HG03097 (cell line): Measurements from ENCODE around the gene NIM1K.
"Not testable (repeated sequence)": the region's sequence is repeated elsewhere in the genome, so short reads cannot be mapped to it uniquely, and the experiment has no call there.

Experiments
- ATAC-seq: cut with Tn5 transposase; IDR thresholded peaks from one replicate; pipeline ENCODE4 v1.9.1; 2021; ENCODE audit not compliant: unreplicated experiment, low FRiP score

Gene NIM1K

DNA sequence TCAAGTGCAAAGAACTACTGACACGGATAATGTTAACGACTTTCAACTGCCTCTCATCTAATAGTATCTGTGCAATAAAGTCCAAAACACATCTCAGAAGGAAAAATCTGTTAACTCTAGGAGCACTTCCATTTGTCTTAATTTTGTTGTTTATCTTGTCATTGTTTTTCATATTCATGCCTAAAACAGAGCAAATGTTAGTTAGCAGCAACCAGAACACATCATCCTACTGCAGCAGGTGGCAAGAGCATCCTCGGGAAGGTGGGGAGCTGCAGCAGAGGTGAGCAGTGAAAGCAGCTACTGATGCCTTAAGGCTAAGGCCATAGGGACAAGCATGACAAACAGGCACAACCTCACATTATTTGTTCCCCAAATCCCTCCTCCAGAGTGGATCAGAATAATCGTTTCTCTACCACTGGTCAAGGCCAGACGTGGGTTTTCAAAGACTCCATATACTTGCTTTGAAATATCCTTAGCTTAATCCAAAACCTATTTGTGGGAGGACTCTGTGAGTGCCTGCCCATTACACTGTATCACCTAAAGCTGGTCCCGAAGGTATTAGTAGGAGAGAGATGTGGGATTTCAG, 120.1 kb downstream of the NIM1K start:
- no peak for ATAC-seq

DNA sequence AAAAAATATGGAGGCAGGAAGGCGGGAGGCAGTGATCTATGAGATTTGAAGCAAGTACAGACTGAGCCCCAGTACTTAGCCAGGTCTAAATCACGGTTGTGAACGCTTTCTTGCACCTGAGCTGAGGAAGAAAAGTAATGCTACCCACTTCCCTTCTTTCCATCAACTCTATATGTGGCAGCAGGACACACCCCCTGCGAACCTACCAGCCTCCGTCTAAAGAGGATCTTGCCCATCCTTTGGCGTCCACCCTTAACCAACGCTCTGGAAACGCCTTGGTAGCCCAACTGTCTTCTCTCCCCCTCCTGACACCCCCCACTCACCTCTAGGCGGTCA, 120.6 kb downstream of the NIM1K start:
- ATAC-seq, result peak; percentile 11

DNA sequence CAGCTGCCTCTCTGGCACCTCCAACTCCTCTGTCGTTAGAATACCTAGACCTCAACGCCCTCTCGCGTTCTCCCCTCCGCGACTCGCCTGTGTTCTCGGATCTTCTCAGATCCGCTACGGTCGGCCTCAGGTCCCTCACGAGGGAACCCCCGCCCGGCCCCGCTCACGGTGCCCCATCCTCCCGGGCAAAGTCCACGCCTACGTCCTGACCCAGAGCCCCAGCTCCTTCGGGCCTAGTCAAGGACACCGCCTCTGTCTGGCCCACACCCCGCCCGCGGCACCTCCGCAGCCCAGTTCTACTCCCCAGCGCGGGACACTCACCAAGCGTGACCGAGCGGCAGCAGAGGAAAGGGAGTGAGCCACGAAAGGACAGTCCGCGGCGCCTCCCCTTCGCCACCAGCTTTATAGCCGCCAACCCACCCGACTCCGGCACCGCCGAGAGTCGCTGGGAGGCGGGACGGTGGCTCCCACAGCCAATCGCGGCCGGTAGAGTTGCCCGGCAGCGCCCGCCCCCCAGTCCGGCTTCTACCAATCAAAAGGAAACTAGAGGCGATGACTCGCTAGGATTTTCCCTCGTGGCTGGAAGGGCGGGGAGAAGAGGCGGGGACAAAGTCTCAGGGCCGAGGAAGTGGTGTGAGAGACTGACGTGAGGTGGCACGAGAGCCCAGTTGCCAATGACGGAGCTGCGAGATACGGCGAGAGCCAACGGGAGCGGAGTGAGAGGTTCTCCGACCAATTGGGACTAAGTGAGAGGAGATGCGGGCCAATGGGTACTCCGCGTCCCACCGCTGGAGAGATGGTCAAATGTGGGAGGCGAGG, 121.2 kb downstream of the NIM1K start, which contains the start of gene HMGCS1:
HMGCS1 (minus strand) TSS at position 378 of the 819 bp plus-strand sequence. CDS start 14,447 bp downstream, outside the sequence.
- ATAC-seq, result peak; percentile 93

DNA sequence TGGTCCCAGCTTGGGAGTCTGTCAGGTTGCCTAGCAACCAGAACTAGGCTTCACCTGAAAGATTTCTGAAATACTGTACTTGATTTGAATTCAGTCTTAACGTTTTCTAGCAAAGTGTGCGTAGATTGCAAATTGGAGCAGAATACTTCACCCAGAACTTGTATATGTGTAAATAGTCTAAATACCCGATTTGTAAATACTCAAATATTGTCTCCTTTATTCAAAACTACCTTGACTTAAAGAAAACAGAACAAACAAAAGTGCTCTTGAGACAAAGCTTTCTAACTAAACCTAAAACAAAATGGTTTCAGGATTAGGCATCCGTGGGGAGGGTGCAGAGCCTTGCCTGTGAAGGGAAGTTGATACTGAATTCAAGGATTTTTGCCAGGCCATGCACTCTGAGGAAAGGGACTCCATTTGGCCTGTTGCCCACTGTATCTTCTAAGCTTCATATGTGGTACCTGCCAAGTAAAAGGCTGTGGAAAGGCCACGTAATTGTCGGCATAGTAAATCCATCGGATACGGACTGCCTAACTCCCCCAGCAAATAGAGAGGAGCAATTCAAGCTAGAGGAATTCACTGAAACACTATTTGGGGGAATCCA, 121.9 kb downstream of the NIM1K start:
- no peak for ATAC-seq

DNA sequence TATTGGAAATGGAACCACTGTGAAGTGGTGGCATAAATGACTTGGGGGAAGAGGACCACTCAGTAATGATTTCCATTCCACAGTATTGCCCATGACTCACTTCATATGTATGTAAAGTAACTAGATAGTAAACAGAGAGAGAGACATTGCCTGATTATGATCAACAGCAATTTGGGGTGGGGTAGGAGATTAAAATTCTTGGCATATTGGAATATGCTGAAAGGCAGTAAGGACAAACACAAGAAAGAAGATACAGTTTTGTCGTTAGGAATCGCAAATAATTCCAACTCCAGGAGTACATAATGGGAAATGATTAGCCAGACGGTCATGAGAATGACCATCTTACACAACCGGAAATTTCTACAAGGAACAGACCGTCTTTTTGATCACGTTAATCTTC, 122.7 kb downstream of the NIM1K start:
- ATAC-seq, result no peak

DNA sequence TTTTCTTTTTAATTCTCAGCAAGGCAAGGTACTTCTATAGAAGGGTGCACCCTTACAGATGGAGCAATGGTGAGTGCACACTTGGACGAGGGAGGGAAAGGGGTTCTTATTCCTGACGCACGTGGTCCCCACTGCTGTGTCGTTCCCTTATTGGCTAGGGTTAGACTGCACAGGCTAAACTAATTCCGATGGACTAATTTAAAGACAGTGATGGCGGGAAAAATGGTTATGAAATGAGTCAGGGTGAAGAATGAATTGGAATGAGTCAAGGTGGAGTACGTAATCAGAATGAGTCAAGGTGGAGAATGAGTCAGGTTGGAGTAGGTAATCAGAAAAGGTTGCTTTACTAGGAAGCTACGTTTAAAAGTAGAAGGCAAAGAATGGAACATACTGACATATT, 123.2 kb downstream of the NIM1K start:
- ATAC-seq, result no peak

DNA sequence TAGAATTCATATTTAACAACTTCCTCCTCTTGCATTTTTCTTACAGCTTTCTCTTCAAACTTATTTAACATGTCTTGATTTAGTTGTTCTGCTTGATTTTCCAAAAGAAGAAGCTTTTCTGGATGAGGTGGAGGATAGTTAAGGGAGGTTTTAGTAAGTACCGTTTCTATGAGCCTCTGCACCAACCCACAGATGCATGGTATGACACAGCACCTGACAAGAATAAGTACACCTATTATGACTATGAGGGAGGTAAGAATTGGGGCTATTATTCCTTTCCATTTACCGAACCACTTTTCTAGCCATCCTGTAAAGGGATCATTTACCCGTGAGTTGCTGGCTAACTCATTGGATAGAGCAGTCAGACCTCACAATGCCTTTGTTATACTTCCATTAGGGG, 123.7 kb downstream of the NIM1K start:
- ATAC-seq, result no peak

DNA sequence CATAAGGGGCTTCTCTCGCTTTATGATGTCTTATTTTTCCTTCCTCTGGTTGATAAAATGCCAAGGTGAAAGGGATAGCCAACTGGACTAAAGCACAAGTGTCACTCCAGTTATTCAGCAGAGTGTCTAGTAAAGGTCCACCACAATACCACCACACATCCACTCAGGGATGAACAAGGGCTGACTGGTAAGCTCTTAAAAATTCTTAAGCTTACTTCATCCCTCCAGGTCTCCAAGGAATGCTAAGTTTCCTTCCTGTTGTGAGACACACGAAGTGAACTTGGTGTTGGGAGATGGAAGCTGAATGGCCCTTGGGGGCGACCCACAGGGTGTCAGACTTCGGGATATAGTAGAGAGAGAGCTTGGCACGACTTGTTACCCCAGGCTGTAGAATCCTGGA, 124.4 kb downstream of the NIM1K start:
- no peak for ATAC-seq

DNA sequence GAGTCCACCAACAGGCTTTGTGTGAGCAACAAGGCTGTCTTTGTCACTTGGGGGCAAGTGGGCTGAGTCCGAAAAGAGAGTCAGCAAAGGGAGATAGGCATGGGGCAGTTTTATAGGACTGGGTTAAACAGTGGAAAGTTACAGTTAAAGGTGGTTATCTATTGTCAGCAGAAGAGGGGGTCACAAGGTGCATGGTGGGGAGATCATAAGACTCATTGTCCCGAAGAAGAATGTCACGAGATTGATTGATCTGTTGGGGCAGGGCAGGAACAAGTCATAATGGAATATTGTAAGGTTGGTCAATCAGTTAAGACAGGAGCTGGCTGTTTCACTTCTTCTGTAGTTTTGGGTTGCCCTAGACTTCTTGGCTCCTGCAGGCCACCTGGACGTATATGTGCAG, 128.8 kb downstream of the NIM1K start:
- no peak for ATAC-seq

DNA sequence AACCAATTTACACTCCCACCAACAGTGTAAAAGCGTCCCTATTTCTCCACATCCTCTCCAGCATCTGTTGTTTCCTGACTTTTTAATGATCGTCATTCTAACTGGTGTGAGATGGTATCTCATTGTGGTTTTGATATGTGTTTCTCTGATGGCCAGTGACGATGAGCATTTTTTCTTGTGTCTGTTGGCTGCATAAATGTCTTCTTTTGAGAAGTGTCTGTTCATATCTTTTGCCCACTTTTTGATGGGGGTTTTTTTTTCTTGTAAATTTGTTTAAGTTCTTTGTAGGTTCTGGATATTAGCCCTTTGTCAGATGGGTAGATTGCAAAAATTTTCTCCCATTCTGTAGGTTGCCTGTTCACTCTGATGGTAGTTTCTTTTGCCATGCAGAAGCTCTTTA, 131.5 kb downstream of the NIM1K start:
- not testable (repeated sequence) for ATAC-seq

DNA sequence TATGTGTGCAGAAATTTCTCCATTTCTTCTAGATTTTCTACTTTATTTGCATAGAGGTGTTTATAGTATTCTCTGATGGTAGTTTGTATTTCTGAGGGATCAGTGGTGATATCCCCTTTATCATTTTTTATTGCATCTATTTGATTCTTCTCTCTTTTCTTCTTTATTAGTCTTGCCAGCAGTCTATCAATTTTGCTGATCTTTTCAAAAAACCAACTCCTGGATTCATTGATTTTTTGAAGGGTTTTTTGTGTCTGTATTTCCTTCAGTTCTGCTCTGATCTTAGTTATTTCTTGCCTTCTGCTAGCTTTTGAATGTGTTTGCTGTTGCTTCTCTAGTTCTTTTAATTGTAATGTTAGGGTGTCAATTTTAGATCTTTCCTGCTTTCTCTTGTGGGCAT, 133.6 kb downstream of the NIM1K start:
- not testable (repeated sequence) for ATAC-seq
